ENCODE results near the gene LRFN3.

Gene LRFN3

GRCh38 chr19:35921012-35921411 lies 15.2 kb upstream of the LRFN3 start:
- DNase-seq (ENCODE audit: low spot score): no peak
- Histone ChIP-seq H3K27me3 (ENCODE audit: insufficient read depth, poor library complexity, severe bottlenecking) (no peaks in the 10 kb centered on the region), H3K4me3 (ENCODE audit: severe bottlenecking) (no peak overlapping the region), H3K27ac (ENCODE audit: poor library complexity, severe bottlenecking) (no peak overlapping the region), H3K4me1 (ENCODE audit: insufficient read depth, poor library complexity, severe bottlenecking) (no peaks in the 10 kb centered on the region), H3K9me3 (ENCODE audit: severe bottlenecking) (no peaks in the 10 kb centered on the region), H3K36me3 (ENCODE audit: low read depth) (no peaks in the 10 kb centered on the region)
- ATAC-seq (ENCODE audit: low read depth): no peak
- no peak for TF ChIP-seq CTCF (IDR thresholded peaks at IDR 0.05; ENCODE audit: poor library complexity, severe bottlenecking)

- no peaks in the 10 kb centered on the region for H3K36me3 ChIP-seq (ENCODE audit: low read depth)
- H3K4me3 ChIP-seq (ENCODE audit: severe bottlenecking): no peak overlapping the region
- no peaks in the 10 kb centered on the region for H3K27me3 ChIP-seq (ENCODE audit: insufficient read depth, poor library complexity, severe bottlenecking)
- H3K27ac ChIP-seq (ENCODE audit: poor library complexity, severe bottlenecking): no peak overlapping the region
- no peak for TF ChIP-seq CTCF (IDR thresholded peaks at IDR 0.05; ENCODE audit: poor library complexity, severe bottlenecking)
- ATAC-seq (ENCODE audit: low read depth) (no peak), DNase-seq (ENCODE audit: low spot score) (no peak)
- no peaks in the 10 kb centered on the region for H3K9me3 ChIP-seq (ENCODE audit: severe bottlenecking)
- H3K4me1 ChIP-seq (ENCODE audit: insufficient read depth, poor library complexity, severe bottlenecking): no peaks in the 10 kb centered on the region
Observed at GRCh38 chr19:35925501-35925900, 10.7 kb upstream of the LRFN3 start.

- Histone ChIP-seq H3K4me3 (ENCODE audit: severe bottlenecking) (no peak overlapping the region), H3K9me3 (ENCODE audit: severe bottlenecking) (no peaks in the 10 kb centered on the region), H3K27me3 (ENCODE audit: insufficient read depth, poor library complexity, severe bottlenecking) (no peaks in the 10 kb centered on the region), H3K27ac (ENCODE audit: poor library complexity, severe bottlenecking) (no peak overlapping the region), H3K36me3 (ENCODE audit: low read depth) (no peaks in the 10 kb centered on the region), H3K4me1 (ENCODE audit: insufficient read depth, poor library complexity, severe bottlenecking) (peaks cover 4% of the 10 kb centered on the region)
- ATAC-seq (ENCODE audit: low read depth) (no peak), DNase-seq (ENCODE audit: low spot score) (no peak)
- TF ChIP-seq CTCF (IDR thresholded peaks at IDR 0.05; ENCODE audit: poor library complexity, severe bottlenecking): no peak
Observed at GRCh38 chr19:35928507-35928906, 7.7 kb upstream of the LRFN3 start.

- DNase-seq (ENCODE audit: low spot score) (no peak), ATAC-seq (ENCODE audit: low read depth) (no peak)
- Histone ChIP-seq H3K36me3 (ENCODE audit: low read depth) (no peaks in the 10 kb centered on the region), H3K4me1 (ENCODE audit: insufficient read depth, poor library complexity, severe bottlenecking) (peaks cover 4% of the 10 kb centered on the region), H3K27ac (ENCODE audit: poor library complexity, severe bottlenecking) (no peak overlapping the region), H3K4me3 (ENCODE audit: severe bottlenecking) (no peak overlapping the region), H3K9me3 (ENCODE audit: severe bottlenecking) (no peaks in the 10 kb centered on the region), H3K27me3 (ENCODE audit: insufficient read depth, poor library complexity, severe bottlenecking) (no peaks in the 10 kb centered on the region)
- no peak for TF ChIP-seq CTCF (IDR thresholded peaks at IDR 0.05; ENCODE audit: poor library complexity, severe bottlenecking)
Observed at GRCh38 chr19:35929876-35930275, 6.3 kb upstream of the LRFN3 start.

- H3K4me3 ChIP-seq (ENCODE audit: severe bottlenecking): peak overlapping the region; percentile 14
- ATAC-seq (ENCODE audit: low read depth): peak; percentile 96
Observed at GRCh38 chr19:35931161-35931873, 4.9 kb upstream of the LRFN3 start.

More at GRCh38 chr19:35931161-35931873, 4.9 kb upstream of the LRFN3 start:
- peak; percentile 99 for DNase-seq (ENCODE audit: low spot score)
- Histone ChIP-seq H3K4me1 (ENCODE audit: insufficient read depth, poor library complexity, severe bottlenecking) (peaks cover 4% of the 10 kb centered on the region), H3K36me3 (ENCODE audit: low read depth) (no peaks in the 10 kb centered on the region), H3K27ac (ENCODE audit: poor library complexity, severe bottlenecking) (no peak overlapping the region), H3K9me3 (ENCODE audit: severe bottlenecking) (no peaks in the 10 kb centered on the region), H3K27me3 (ENCODE audit: insufficient read depth, poor library complexity, severe bottlenecking) (no peaks in the 10 kb centered on the region)
- TF ChIP-seq CTCF (IDR thresholded peaks at IDR 0.05; ENCODE audit: poor library complexity, severe bottlenecking): peak; percentile 95
